Activated B cell treated with CpG ODN at 0.5 μM for 24 hours (primary cell): Measurements from ENCODE around the gene EIF1AD. TPM values are rescaled to one million over a fixed set of nuclear protein-coding genes. Genes with fewer than 3 reads are reported as not detected.

Experiments used
- ATAC-seq: fragments of 200-7000 bp; cut with Tn5 transposase; one replicate; pipeline ENCODE4 v1.10.0; 2021; ENCODE audit warnings: low read depth, mild to moderate bottlenecking, moderate library complexity
- CTCF ChIA-PET: fragments of 350-600 bp; sonication (Branson Sonifier 250); formaldehyde crosslinking; loops from one replicate; lab custom pipeline; 2021; ENCODE audit warnings: antibody characterized with exemption; lab: Charles Lee
- POLR2A ChIA-PET: fragments of 350-600 bp; sonication (Branson Sonifier 250); formaldehyde crosslinking; loops from one replicate; lab custom pipeline; 2021; ENCODE audit warnings: antibody characterized with exemption; lab: Charles Lee
- DNase-seq: peaks from one replicate; pipeline ENCODE4 v3.0.0; 2022
- H3K27ac Mint-ChIP-seq: one replicate; pipeline ENCODE4 v1.8.0; 2020; ENCODE audit warnings: mixed read lengths
- H3K27me3 Mint-ChIP-seq: one replicate; pipeline ENCODE4 v1.8.0; 2021; ENCODE audit warnings: mixed read lengths
- H3K36me3 Mint-ChIP-seq: one replicate; pipeline ENCODE4 v1.8.0; 2021; ENCODE audit warnings: low read depth, mixed read lengths
- H3K4me1 Mint-ChIP-seq: one replicate; pipeline ENCODE4 v1.8.0; 2021; ENCODE audit warnings: mixed read lengths
- H3K4me3 Mint-ChIP-seq: one replicate; pipeline ENCODE4 v1.8.0; 2020; ENCODE audit warnings: mild to moderate bottlenecking, mixed read lengths
- H3K9me3 Mint-ChIP-seq: one replicate; pipeline ENCODE4 v1.8.0; 2020; ENCODE audit warnings: mixed read lengths
- intact Hi-C: fragments of 100-400 bp; cut with micrococcal nuclease; formaldehyde crosslinking; loops from one replicate; pipeline ENCODE4 v1.15.1; 2024
- total RNA-seq: library from RNA; stranded (reverse); gene quantifications from 2 replicates; pipeline ENCODE4 v1.2.3, GENCODE V29; 2022
- TF ChIP-seq, protein P1 (sequence below): fragments of 200-600 bp; IDR thresholded peaks from one replicate; pipeline ENCODE4 v1.8.0; 2022; ENCODE audit warnings: antibody characterized with exemption, mild to moderate bottlenecking

Gene EIF1AD
- total RNA-seq, 1 donor from 2014 or later, result 58.9 TPM

DNA sequence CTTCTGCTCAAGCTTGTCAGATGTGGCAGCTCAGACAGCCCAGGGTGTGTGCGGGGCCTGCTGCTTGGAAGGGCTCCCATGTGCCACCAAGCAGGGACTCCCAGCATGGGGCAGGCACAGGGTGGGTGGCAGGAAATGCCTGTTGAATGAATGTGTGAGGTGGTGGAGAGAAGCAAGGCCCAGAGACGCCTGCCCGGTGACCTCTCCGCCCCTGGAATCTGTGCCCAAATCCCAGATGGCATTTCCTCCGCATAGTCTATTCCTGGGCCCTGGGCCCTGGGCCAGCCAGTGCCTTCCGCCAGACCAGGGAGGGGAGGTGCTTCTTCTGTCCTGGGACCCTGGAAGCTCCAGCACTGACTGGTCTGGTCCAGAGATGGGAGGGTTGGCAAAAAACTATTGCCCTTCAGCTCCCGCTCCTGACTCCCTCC lies 13.5 kb upstream of the EIF1AD start:
- DNase-seq (no peak), ATAC-seq (no peak)
- ChIA-PET CTCF (interaction anchor here (1.0 kb wide), 1 partner anchor 30 kb away, joined by 3 read pairs; no protein-coding TSS in a partner anchor), POLR2A (no interaction called here)
- peaks cover 10% of the 10 kb centered on the region for H3K27me3 Mint-ChIP-seq
- H3K4me1 Mint-ChIP-seq, result no peaks in the 10 kb centered on the region
- H3K4me3 Mint-ChIP-seq, result no peak overlapping the region
- TF ChIP-seq, protein P1, sequence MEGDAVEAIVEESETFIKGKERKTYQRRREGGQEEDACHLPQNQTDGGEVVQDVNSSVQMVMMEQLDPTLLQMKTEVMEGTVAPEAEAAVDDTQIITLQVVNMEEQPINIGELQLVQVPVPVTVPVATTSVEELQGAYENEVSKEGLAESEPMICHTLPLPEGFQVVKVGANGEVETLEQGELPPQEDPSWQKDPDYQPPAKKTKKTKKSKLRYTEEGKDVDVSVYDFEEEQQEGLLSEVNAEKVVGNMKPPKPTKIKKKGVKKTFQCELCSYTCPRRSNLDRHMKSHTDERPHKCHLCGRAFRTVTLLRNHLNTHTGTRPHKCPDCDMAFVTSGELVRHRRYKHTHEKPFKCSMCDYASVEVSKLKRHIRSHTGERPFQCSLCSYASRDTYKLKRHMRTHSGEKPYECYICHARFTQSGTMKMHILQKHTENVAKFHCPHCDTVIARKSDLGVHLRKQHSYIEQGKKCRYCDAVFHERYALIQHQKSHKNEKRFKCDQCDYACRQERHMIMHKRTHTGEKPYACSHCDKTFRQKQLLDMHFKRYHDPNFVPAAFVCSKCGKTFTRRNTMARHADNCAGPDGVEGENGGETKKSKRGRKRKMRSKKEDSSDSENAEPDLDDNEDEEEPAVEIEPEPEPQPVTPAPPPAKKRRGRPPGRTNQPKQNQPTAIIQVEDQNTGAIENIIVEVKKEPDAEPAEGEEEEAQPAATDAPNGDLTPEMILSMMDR, result no peak
- H3K9me3 Mint-ChIP-seq, result no peaks in the 10 kb centered on the region
- H3K27ac Mint-ChIP-seq, result no peak overlapping the region
- intact Hi-C loops, result no loop called here
- H3K36me3 Mint-ChIP-seq, result no peaks in the 10 kb centered on the region

DNA sequence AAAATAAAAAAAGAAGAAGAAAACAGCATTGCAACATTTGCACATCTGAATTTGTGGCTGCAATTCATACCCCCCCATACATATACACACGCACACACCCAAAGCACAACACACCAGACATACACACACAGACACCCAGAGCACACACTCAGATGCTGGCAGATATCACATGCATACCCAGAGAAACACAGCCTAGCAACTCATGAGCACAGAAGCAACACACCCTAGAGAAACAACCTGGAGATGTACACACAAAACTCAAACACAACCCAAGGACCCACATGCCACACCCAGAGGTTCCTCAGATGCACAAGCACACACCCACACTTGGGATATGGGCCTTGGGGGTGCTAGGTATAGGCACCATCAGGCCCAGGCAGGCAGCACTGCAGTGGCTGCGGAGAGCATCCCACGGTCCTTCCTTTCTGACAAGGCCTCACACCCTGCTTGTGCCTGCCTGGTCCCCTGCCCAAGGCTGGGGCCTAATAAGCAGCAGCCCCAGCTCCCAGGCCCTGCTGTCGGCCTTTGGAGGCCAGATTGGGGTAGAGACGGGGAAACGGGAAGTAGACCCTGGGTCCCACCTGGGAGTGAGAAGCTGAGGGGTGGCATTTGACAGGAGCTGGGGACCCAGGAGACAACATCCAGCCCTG lies 13.0 kb upstream of the EIF1AD start:
- Mint-ChIP-seq H3K27ac (no peak overlapping the region), H3K36me3 (no peaks in the 10 kb centered on the region), H3K9me3 (no peaks in the 10 kb centered on the region), H3K4me1 (no peaks in the 10 kb centered on the region), H3K27me3 (peaks cover 13% of the 10 kb centered on the region), H3K4me3 (no peak overlapping the region)
- TF ChIP-seq, protein P1, result no peak
- intact Hi-C loops, result no loop called here
- CTCF ChIA-PET, result interaction anchor here (1.0 kb wide), 1 partner anchor 30 kb away, joined by 3 read pairs; no protein-coding TSS in a partner anchor
- no peak for DNase-seq
- POLR2A ChIA-PET, result interaction anchor here (0.7 kb wide), 1 partner anchor 29 kb away, joined by 8 read pairs; no protein-coding TSS in a partner anchor
- no peak for ATAC-seq

DNA sequence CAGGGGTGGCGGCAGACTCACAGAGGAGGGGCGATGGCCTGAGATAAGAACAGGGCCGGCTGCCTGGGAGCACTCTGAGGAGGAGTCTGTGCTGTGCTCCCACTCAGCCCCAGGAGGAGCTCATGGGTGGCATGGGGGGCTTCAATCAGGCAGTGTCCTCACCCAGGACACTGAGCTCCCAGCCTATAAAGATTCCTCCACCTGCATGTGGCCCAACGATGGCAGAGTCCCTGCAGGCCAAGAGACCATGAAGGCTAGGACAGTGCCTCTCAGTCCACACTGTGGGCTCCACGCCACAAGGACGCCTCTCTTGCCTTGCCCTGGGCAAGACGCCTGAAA lies 11.8 kb upstream of the EIF1AD start:
- Mint-ChIP-seq H3K27ac (no peak overlapping the region), H3K4me1 (no peaks in the 10 kb centered on the region), H3K9me3 (no peaks in the 10 kb centered on the region), H3K36me3 (no peaks in the 10 kb centered on the region), H3K4me3 (no peak overlapping the region), H3K27me3 (peaks cover 13% of the 10 kb centered on the region)
- ChIA-PET POLR2A (interaction anchor here (1.9 kb wide), 1 partner anchor 11 kb away, joined by 8 read pairs; the partner anchor contains the start of genes BANF1 and EIF1AD), CTCF (interaction anchor here (1.9 kb wide), 1 partner anchor 9 kb away, joined by 9 read pairs; no protein-coding TSS in a partner anchor)
- DNase-seq, result no peak
- TF ChIP-seq, protein P1, result no peak
- ATAC-seq, result no peak
- intact Hi-C loops, result no loop called here

DNA sequence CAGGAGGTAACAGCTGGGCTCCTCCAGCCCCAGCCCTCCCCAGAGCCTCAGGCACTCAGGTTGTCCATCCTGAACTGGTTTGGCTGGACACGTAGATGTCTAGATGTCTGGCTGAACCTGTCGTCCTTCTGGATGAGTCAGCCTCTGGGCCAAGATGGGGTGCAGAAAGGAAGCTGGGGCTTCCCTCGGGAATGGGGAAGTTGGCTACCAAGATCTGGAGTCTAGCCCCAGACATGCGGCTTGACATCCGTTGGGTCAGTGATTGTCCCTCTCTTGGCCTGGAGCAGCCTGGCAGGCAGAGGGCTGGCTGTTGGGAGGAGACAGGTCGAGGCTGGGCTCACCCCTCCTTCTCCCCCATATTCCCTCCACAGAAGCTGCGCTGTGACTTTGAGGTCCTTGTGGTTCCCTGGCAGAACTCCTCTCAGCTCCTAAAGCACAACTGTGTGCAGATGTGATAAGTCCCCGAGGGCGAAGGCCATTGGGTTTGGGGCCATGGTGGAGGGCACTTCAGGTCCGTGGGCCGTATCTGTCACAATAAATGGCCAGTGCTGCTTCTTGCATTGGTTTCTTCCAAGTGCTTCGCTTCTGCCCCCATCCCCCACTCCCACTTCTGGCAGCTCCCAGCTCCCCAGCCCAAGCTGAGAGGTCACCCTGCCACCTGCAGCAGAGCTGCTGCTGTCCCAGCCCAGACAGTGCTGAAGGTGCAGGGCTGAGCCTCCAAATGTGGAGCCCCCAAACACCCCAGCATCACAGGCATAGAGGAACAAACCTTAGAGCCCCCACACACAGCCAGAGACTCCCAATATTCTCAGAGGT lies 11.2 kb upstream of the EIF1AD start:
- no peak for ATAC-seq
- TF ChIP-seq, protein P1, result no peak
- ChIA-PET CTCF (interaction anchor here (1.4 to 1.9 kb wide), 2 partner anchors 9 to 128 kb away, joined by 5 to 9 read pairs; no protein-coding TSS in a partner anchor), POLR2A (interaction anchor here (1.9 kb wide), 1 partner anchor 11 kb away, joined by 8 read pairs; the partner anchor contains the start of genes BANF1 and EIF1AD)
- Mint-ChIP-seq H3K27me3 (peaks cover 13% of the 10 kb centered on the region), H3K4me1 (no peaks in the 10 kb centered on the region), H3K36me3 (no peaks in the 10 kb centered on the region), H3K27ac (no peak overlapping the region), H3K4me3 (no peak overlapping the region), H3K9me3 (no peaks in the 10 kb centered on the region)
- DNase-seq, result no peak
- intact Hi-C loops, result no loop called here
